Measurements from ENCODE around the gene SLC39A13.

Gene SLC39A13

GRCh38 chr11:47430524-47430923, 22.1 kb downstream of the SLC39A13 start:
- DNase-seq (ENCODE audit: low spot score), result no peak

- DNase-seq (ENCODE audit: low spot score), result no peak
Measured at GRCh38 chr11:47431356-47432083, 23.1 kb downstream of the SLC39A13 start.

- DNase-seq (ENCODE audit: low spot score), result no peak
Measured at GRCh38 chr11:47433157-47433556, 24.8 kb downstream of the SLC39A13 start.

GRCh38 chr11:47434011-47434786, 25.8 kb downstream of the SLC39A13 start:
- no peak for DNase-seq (ENCODE audit: low spot score)

- DNase-seq (ENCODE audit: low spot score), result no peak
Measured at GRCh38 chr11:47435687-47436086, 27.3 kb downstream of the SLC39A13 start.

- no peak for DNase-seq (ENCODE audit: low spot score)
Measured at GRCh38 chr11:47436726-47437125, 28.3 kb downstream of the SLC39A13 start.

GRCh38 chr11:47437218-47437745, 28.9 kb downstream of the SLC39A13 start:
- no peak for DNase-seq (ENCODE audit: low spot score)

- DNase-seq (ENCODE audit: low spot score), result no peak
Measured at GRCh38 chr11:47437746-47438418, 29.5 kb downstream of the SLC39A13 start.

GRCh38 chr11:47438721-47439120, 30.3 kb downstream of the SLC39A13 start:
- no peak for DNase-seq (ENCODE audit: low spot score)

- no peak for DNase-seq (ENCODE audit: low spot score)
Measured at GRCh38 chr11:47440054-47440476, 31.7 kb downstream of the SLC39A13 start.

GRCh38 chr11:47441421-47441820, 33.0 kb downstream of the SLC39A13 start:
- DNase-seq (ENCODE audit: low spot score), result no peak

GRCh38 chr11:47442514-47442913, 34.1 kb downstream of the SLC39A13 start:
- DNase-seq (ENCODE audit: low spot score), result no peak

GRCh38 chr11:47443028-47443700, 34.8 kb downstream of the SLC39A13 start:
- no peak for DNase-seq (ENCODE audit: low spot score)

GRCh38 chr11:47443817-47444216, 35.4 kb downstream of the SLC39A13 start:
- no peak for DNase-seq (ENCODE audit: low spot score)

- DNase-seq (ENCODE audit: low spot score), result no peak
Measured at GRCh38 chr11:47445840-47446239, 37.5 kb downstream of the SLC39A13 start.

GRCh38 chr11:47446833-47447232, 38.4 kb downstream of the SLC39A13 start:
- DNase-seq (ENCODE audit: low spot score), result no peak

GRCh38 chr11:47447906-47448305, 39.5 kb downstream of the SLC39A13 start:
- no peak for DNase-seq (ENCODE audit: low spot score)

GRCh38 chr11:47448566-47449427, 40.4 kb downstream of the SLC39A13 start, which contains the start of gene RAPSN:
Gene RAPSN, minus strand, starts transcription at chr11:47449136. Its CDS starts 172 bp downstream, at chr11:47448964.
- DNase-seq (ENCODE audit: low spot score), result no peak

- DNase-seq (ENCODE audit: low spot score), result no peak
Measured at GRCh38 chr11:47449541-47449940, 41.2 kb downstream of the SLC39A13 start.

GRCh38 chr11:47451436-47451835, 43.0 kb downstream of the SLC39A13 start:
- no peak for DNase-seq (ENCODE audit: low spot score)

- no peak for DNase-seq (ENCODE audit: low spot score)
Measured at GRCh38 chr11:47451990-47452389, 43.6 kb downstream of the SLC39A13 start.
